Epithelial cell of proximal tubule (primary cell): Measurements from ENCODE around the gene NCKAP1. TPM values are rescaled to one million over a fixed set of nuclear protein-coding genes. Genes with fewer than 3 reads are reported as not detected.
A peak's percentile ranks its signal among the peaks of the same experiment; 100 is the strongest.

Experiments used
- DNase-seq: peaks from one replicate; pipeline ENCODE4 v3.0.0-alpha.2; 2011; ENCODE audit warnings: low read depth
- H3K4me3 ChIP-seq: 2 replicates; pipeline ENCODE4 v1.5.1; 2011; ENCODE audit warnings: low read depth, mild to moderate bottlenecking, low read length
- CTCF ChIP-seq: conservative IDR thresholded peaks from 2 replicates; pipeline ENCODE4 v1.5.1; 2012; ENCODE audit warnings: low read depth, mild to moderate bottlenecking, low read length
- total RNA-seq: library from RNA; depleted of rRNA; stranded (reverse); fragments of >200 nt; gene quantifications from 2 replicates; pipeline ENCODE4 v1.2.3, GENCODE V29; 2015

Gene NCKAP1
- 79.5 and 103 TPM in 2 replicates for total RNA-seq

GRCh38 chr2:183038341-183039300 lies at the start of gene NCKAP1:
Gene NCKAP1, minus strand, starts transcription at chr2:183038457. Its CDS starts 358 bp downstream, at chr2:183038099.
- no peak for DNase-seq
- peak; percentile 54 for TF ChIP-seq CTCF
- H3K4me3 ChIP-seq: peak within 1 kb of the TSS; percentile 84

- DNase-seq: no peak
- no peak overlapping the region for H3K4me3 ChIP-seq
- no peak for TF ChIP-seq CTCF
Observed at GRCh38 chr2:183081911-183082310, 43.7 kb upstream of the NCKAP1 start.

GRCh38 chr2:183079139-183079775 lies 41.0 kb upstream of the NCKAP1 start:
- TF ChIP-seq CTCF: no peak
- H3K4me3 ChIP-seq: peak overlapping the region; percentile 76
- DNase-seq: no peak

GRCh38 chr2:183078464-183079138 lies 40.3 kb upstream of the NCKAP1 start, which contains the start of gene DUSP19:
Gene DUSP19, plus strand, starts transcription at chr2:183078747. Its CDS starts 187 bp downstream, at chr2:183078934.
- no peak for TF ChIP-seq CTCF
- peak within 1 kb of the TSS; percentile 76 for H3K4me3 ChIP-seq
- peak; percentile 87 for DNase-seq

- TF ChIP-seq CTCF: no peak
- no peak for DNase-seq
- H3K4me3 ChIP-seq: peak overlapping the region; percentile 76
Observed at GRCh38 chr2:183078163-183078463, 39.9 kb upstream of the NCKAP1 start.

GRCh38 chr2:183072177-183072576 lies 33.9 kb upstream of the NCKAP1 start:
- no peak overlapping the region for H3K4me3 ChIP-seq
- no peak for TF ChIP-seq CTCF
- DNase-seq: no peak
